GM12892 (cell line): ENCODE data around the gene NPS.

Experiments used
- POLR2A ChIP-seq: IDR thresholded peaks from 2 replicates; pipeline ENCODE4 v1.6.1; 2011; ENCODE audit warnings: low read depth, low read length, control low read depth
- POLR2AphosphoS5 ChIP-seq: IDR thresholded peaks from 2 replicates; pipeline ENCODE4 v1.6.1; 2011; ENCODE audit warnings: low read depth, low read length, control low read depth
- TAF1 ChIP-seq: IDR thresholded peaks from 2 replicates; pipeline ENCODE4 v1.6.1; 2011; ENCODE audit warnings: low read depth, mild to moderate bottlenecking, control low read depth, low read length, borderline replicate concordance

DNA sequence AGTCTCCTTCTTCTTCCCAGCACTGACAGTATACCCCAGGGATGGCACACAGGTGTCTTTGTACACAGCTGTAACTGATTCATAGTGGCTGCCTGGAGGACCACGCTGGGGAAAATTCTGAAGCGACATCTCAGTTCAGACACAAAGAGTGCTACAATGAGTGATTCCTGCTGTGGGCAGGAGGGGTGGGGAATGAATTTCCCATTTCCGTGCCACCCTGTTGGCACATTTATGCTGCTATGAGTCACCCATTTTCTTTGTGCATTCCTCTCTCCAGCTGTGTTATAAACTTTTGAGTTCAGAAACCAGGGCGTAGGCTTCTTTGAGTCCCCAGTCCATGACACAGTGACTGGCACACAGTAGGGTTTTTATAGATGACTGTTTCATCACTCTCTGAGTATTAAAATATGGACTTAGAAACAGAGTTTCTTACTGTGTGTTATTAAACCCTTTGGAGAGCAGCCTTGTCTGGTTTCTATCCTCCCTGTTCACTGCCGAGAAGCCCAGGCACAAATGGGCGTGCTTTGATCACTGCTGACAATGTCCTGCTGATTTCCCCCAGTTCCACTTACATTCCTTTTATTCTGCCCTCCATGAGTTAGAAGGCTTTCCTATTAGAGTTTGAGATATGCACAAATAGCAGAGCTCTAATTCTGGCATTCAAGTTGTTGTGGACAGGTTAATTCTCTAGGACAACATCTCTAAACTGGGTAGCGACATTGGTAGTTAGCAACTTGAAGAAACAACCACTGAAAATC, 24.0 kb upstream of the NPS start:
- TF ChIP-seq POLR2A (no peak), TAF1 (no peak), POLR2AphosphoS5 (no peak)
